CD4-positive, alpha-beta T cell (primary cell): ENCODE results near the gene MAPRE2. TPM values are rescaled to one million over a fixed set of nuclear protein-coding genes. Genes with fewer than 3 reads are reported as not detected.

ENCODE experiments used
- ATAC-seq: fragments of 200-7000 bp; cut with Tn5 transposase; one replicate; pipeline ENCODE4 v1.10.0; 2022; ENCODE audit warnings: mild to moderate bottlenecking; ENCODE audit not compliant: poor library complexity
- CTCF ChIA-PET: fragments of 350-600 bp; sonication (Branson Sonifier 250); formaldehyde crosslinking; loops from one replicate; lab custom pipeline; 2021; ENCODE audit warnings: antibody characterized with exemption, inconsistent platforms; lab: Charles Lee
- POLR2A ChIA-PET: fragments of 350-600 bp; sonication (Branson Sonifier 250); formaldehyde crosslinking; loops from one replicate; lab custom pipeline; 2021; ENCODE audit warnings: antibody characterized with exemption, inconsistent platforms; lab: Charles Lee
- DNase-seq, 14 experiments: peaks; one replicate each; pipeline ENCODE4 v3.0.0-alpha.2; 2013 to 2020; ENCODE audit warnings: mixed read lengths in 2 of 14
- H3K27ac ChIP-seq, 2 donors: one replicate each; pipeline versions ENCODE4 v1.5.1 to v1.7.0; 2013; ENCODE audit warnings: low read length in 2 of 2, low read depth in 1 of 2, mild to moderate bottlenecking in 1 of 2
- H3K27me3 ChIP-seq, 2 experiments: 1 replicate in 1 of 2; 2 replicates in 1 of 2; pipeline versions ENCODE4 v1.6.1 to v1.7.0; 2013; ENCODE audit warnings: low read length in 2 of 2, control low read depth in 1 of 2, mild to moderate bottlenecking in 1 of 2, moderate library complexity in 1 of 2; ENCODE audit not compliant: insufficient read depth in 2 of 2, control insufficient read depth in 1 of 2
- H3K36me3 ChIP-seq: one replicate; pipeline ENCODE4 v1.6.1; 2013; ENCODE audit warnings: low read length, control low read depth; ENCODE audit not compliant: insufficient read depth
- H3K4me1 ChIP-seq: one replicate; pipeline ENCODE4 v1.6.1; 2013; ENCODE audit warnings: low read length, control low read depth; ENCODE audit not compliant: insufficient read depth
- H3K4me3 ChIP-seq: one replicate; pipeline ENCODE4 v1.5.1; 2013; ENCODE audit warnings: mild to moderate bottlenecking, low read length, moderate library complexity
- H3K9me3 ChIP-seq, 2 experiments: 1 replicate in 1 of 2; 2 replicates in 1 of 2; pipeline versions ENCODE4 v1.6.1 to v1.7.0; 2013; ENCODE audit warnings: low read length in 2 of 2, mild to moderate bottlenecking in 2 of 2, control low read depth in 1 of 2, moderate library complexity in 1 of 2; ENCODE audit not compliant: control insufficient read depth in 1 of 2, insufficient read depth in 1 of 2
- H3K27ac Mint-ChIP-seq: one replicate; pipeline ENCODE4 v1.8.0; 2020; ENCODE audit warnings: mixed read lengths
- H3K27me3 Mint-ChIP-seq: one replicate; pipeline ENCODE4 v1.8.0; 2021; ENCODE audit warnings: mixed read lengths
- H3K36me3 Mint-ChIP-seq: one replicate; pipeline ENCODE4 v1.8.0; 2021; ENCODE audit warnings: low read depth, mixed read lengths
- H3K4me1 Mint-ChIP-seq: one replicate; pipeline ENCODE4 v1.8.0; 2021; ENCODE audit warnings: low read depth, mixed read lengths
- H3K4me3 Mint-ChIP-seq: one replicate; pipeline ENCODE4 v1.8.0; 2020; ENCODE audit warnings: mild to moderate bottlenecking, mixed read lengths
- H3K9me3 Mint-ChIP-seq: one replicate; pipeline ENCODE4 v1.8.0; 2020; ENCODE audit warnings: mixed read lengths
- CTCF ChIP-seq: fragments of 200-600 bp; IDR thresholded peaks from one replicate; pipeline ENCODE4 v1.8.0; 2022; ENCODE audit warnings: antibody characterized with exemption, mild to moderate bottlenecking
- intact Hi-C, 2 experiments: fragments of 100-400 bp; cut with DNase I in 1 of 2; cut with micrococcal nuclease in 1 of 2; formaldehyde crosslinking; loops; one replicate each; pipeline versions ENCODE4 v1.15.1 to v1.9.0; 2023 to 2025; cut with DNase I, micrococcal nuclease
- total RNA-seq, 174 experiments: library from RNA in 2 of 174; stranded (reverse) in 2 of 174; gene quantifications; one replicate each; pipeline ENCODE4 v1.2.3 and lab custom pipeline; 2021 to 2026

The MAPRE2 gene
- total RNA-seq, 2 experiments from 2014 or later = 108 to 112 TPM

DNA sequence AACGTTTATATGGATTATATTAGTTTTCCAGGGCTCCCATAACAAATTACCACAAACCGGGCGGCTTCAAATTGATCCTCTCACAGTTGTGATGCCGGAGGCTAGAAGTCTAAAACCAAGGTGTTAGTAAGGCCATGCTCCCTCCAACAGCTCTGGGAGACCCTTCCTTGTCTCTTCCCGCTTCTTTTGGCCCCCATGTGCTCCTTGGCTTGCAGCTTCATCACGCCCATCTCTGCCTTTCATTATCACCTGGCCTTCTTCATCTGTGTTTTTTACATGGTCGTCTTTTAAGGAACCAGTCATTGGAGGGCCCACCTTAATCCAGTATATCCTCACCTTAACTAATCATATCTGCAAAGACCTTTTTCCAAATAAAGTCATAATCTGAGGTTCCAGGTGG, 13.9 kb downstream of the MAPRE2 start:
- Histone ChIP-seq H3K4me1 (peaks cover 19% of the 10 kb centered on the region), H3K4me3 (no peak overlapping the region), H3K27ac (no peak overlapping the region), H3K36me3 (no peaks in the 10 kb centered on the region), H3K27me3 (no peaks in the 10 kb centered on the region), H3K9me3 (no peaks in the 10 kb centered on the region)
- H3K36me3 Mint-ChIP-seq = peaks cover 3% of the 10 kb centered on the region
- intact Hi-C loops = loop anchor here in 1 of 2 experiments (5.0 to 10.0 kb wide), 2 partner anchors 38 to 920 kb away; partner anchors contain the start of gene RMP24
- CTCF ChIA-PET = no interaction called here
- peak overlapping the region; percentile 40 for H3K4me3 Mint-ChIP-seq
- no peak overlapping the region for H3K27ac Mint-ChIP-seq
- ATAC-seq (no peak), DNase-seq (no peak)
- no peaks in the 10 kb centered on the region for H3K9me3 Mint-ChIP-seq
- peaks cover 84% of the 10 kb centered on the region for H3K4me1 Mint-ChIP-seq
- no peaks in the 10 kb centered on the region for H3K27me3 Mint-ChIP-seq
- POLR2A ChIA-PET = no interaction called here
- TF ChIP-seq CTCF = no peak

GRCh38 chr18:35055726-35056125, 14.5 kb downstream of the MAPRE2 start:
- no peaks in the 10 kb centered on the region for H3K27me3 Mint-ChIP-seq
- no peak for ATAC-seq
- POLR2A ChIA-PET = no interaction called here
- TF ChIP-seq CTCF = no peak
- no peak overlapping the region for H3K4me3 Mint-ChIP-seq
- CTCF ChIA-PET = no interaction called here
- no peak for DNase-seq
- no peak overlapping the region for H3K27ac ChIP-seq
- H3K4me3 ChIP-seq = no peak overlapping the region
- no peak overlapping the region for H3K27ac Mint-ChIP-seq
- peaks cover 84% of the 10 kb centered on the region for H3K4me1 Mint-ChIP-seq
- intact Hi-C loops = loop anchor here in 1 of 2 experiments (5.0 to 10.0 kb wide), 2 partner anchors 38 to 919 kb away; partner anchors contain the start of gene RMP24
- no peaks in the 10 kb centered on the region for H3K9me3 ChIP-seq
- no peaks in the 10 kb centered on the region for H3K27me3 ChIP-seq
- H3K4me1 ChIP-seq = peaks cover 14% of the 10 kb centered on the region
- peaks cover 3% of the 10 kb centered on the region for H3K36me3 Mint-ChIP-seq
- no peaks in the 10 kb centered on the region for H3K36me3 ChIP-seq
- no peaks in the 10 kb centered on the region for H3K9me3 Mint-ChIP-seq

- ChIA-PET POLR2A (interaction anchor here (1.3 kb wide), 1 partner anchor 34 kb away, joined by 3 read pairs; no protein-coding TSS in a partner anchor), CTCF (interaction anchor here (0.7 to 1.3 kb wide), 2 partner anchors 9 to 33 kb away, joined by 3 to 4 read pairs; no protein-coding TSS in a partner anchor)
- Histone ChIP-seq H3K36me3 (no peaks in the 10 kb centered on the region), H3K27ac (no peak overlapping the region), H3K27me3 (no peaks in the 10 kb centered on the region), H3K9me3 (no peaks in the 10 kb centered on the region), H3K4me3 (no peak overlapping the region), H3K4me1 (peaks cover 16% of the 10 kb centered on the region)
- peaks cover 80% of the 10 kb centered on the region for H3K4me1 Mint-ChIP-seq
- no peak overlapping the region for H3K27ac Mint-ChIP-seq
- H3K27me3 Mint-ChIP-seq = no peaks in the 10 kb centered on the region
- H3K9me3 Mint-ChIP-seq = no peaks in the 10 kb centered on the region
- H3K36me3 Mint-ChIP-seq = peaks cover 7% of the 10 kb centered on the region
- DNase-seq (no peak), ATAC-seq (no peak)
- no peak overlapping the region for H3K4me3 Mint-ChIP-seq
- TF ChIP-seq CTCF = no peak
- intact Hi-C loops = loop anchor here in 1 of 2 experiments (5.0 to 10.0 kb wide), 2 partner anchors 42 to 915 kb away; partner anchors contain the start of gene RMP24
These were observed 18.2 kb downstream of the MAPRE2 start for GRCh38 chr18:35059280-35059927.
